Mesendoderm (in vitro differentiated cells): ENCODE results near the gene TXN.

Experiments used
- DNase-seq: peaks from one replicate; pipeline ENCODE4 v3.0.0; 2013
- H2AK5ac ChIP-seq: 2 replicates; pipeline ENCODE4 v1.6.1; 2013; ENCODE audit warnings: low read length, inconsistent platforms
- H2BK120ac ChIP-seq: 2 replicates; pipeline ENCODE4 v1.6.1; 2013; ENCODE audit warnings: low read depth, mild to moderate bottlenecking, low read length, moderate library complexity, mixed read lengths
- H2BK15ac ChIP-seq: replicated peaks from 2 replicates; pipeline ENCODE4 v1.6.1; 2013; ENCODE audit warnings: low read depth, mild to moderate bottlenecking, moderate library complexity
- H2BK5ac ChIP-seq: 2 replicates; pipeline ENCODE4 v1.6.1; 2013; ENCODE audit warnings: low read length, inconsistent platforms
- H3K18ac ChIP-seq: 2 replicates; pipeline ENCODE4 v1.6.1; 2013; ENCODE audit warnings: mild to moderate bottlenecking, low read length, mixed read lengths
- H3K23ac ChIP-seq: one replicate; pipeline ENCODE4 v1.6.1; 2013; ENCODE audit warnings: low read length
- H3K27ac ChIP-seq: 2 replicates; pipeline ENCODE4 v1.5.1; 2013; ENCODE audit warnings: low read depth, mild to moderate bottlenecking, inconsistent platforms, low read length, moderate library complexity
- H3K27me3 ChIP-seq: 2 replicates; pipeline ENCODE4 v1.6.1; 2013; ENCODE audit warnings: low read length, control low read depth, mild to moderate bottlenecking, inconsistent platforms; ENCODE audit not compliant: insufficient read depth, poor library complexity
- H3K36me3 ChIP-seq: 2 replicates; pipeline ENCODE4 v1.6.1; 2013; ENCODE audit warnings: low read length, inconsistent platforms; ENCODE audit not compliant: control insufficient read depth, insufficient read depth
- H3K4ac ChIP-seq: one replicate; pipeline ENCODE4 v1.6.1; 2013; ENCODE audit warnings: low read depth, mild to moderate bottlenecking, low read length, moderate library complexity
- H3K4me1 ChIP-seq: 2 replicates; pipeline ENCODE4 v1.6.1; 2013; ENCODE audit warnings: low read depth, low read length, inconsistent platforms; ENCODE audit not compliant: control insufficient read depth
- H3K4me2 ChIP-seq: 2 replicates; pipeline ENCODE4 v1.6.1; 2013; ENCODE audit warnings: low read length
- H3K4me3 ChIP-seq: 2 replicates; pipeline ENCODE4 v1.5.1; 2013; ENCODE audit warnings: mild to moderate bottlenecking, low read length
- H3K56ac ChIP-seq: one replicate; pipeline ENCODE4 v1.6.1; 2013; ENCODE audit warnings: low read length
- H3K79me1 ChIP-seq: 2 replicates; pipeline ENCODE4 v1.6.1; 2013; ENCODE audit warnings: low read length, inconsistent platforms
- H3K79me2 ChIP-seq: 2 replicates; pipeline ENCODE4 v1.6.1; 2013; ENCODE audit warnings: mild to moderate bottlenecking, low read length; ENCODE audit not compliant: control insufficient read depth, insufficient read depth
- H3K9ac ChIP-seq: 2 replicates; pipeline ENCODE4 v1.6.1; 2013; ENCODE audit warnings: low read length, inconsistent platforms
- H4K5ac ChIP-seq: one replicate; pipeline ENCODE4 v1.6.1; 2013; ENCODE audit warnings: low read length
- H4K8ac ChIP-seq: one replicate; pipeline ENCODE4 v1.6.1; 2013; ENCODE audit warnings: low read depth, mild to moderate bottlenecking, control low read depth, low read length, moderate library complexity
- WGBS: extraction: QIAGEN DNeasy Blood & Tissue Kit; methylation state at CpG from one replicate; pipeline ENCODE4 v1.1.7; 2013; ENCODE audit warnings: low lambda C conversion rate, missing lambda C conversion rate; ENCODE audit not compliant: insufficient coverage; ENCODE audit errors: extremely low coverage; 5-methylcytosine and 5-hydroxymethylcytosine counted together

TXN gene

GRCh38 chr9:110261632-110262031, 5.3 kb upstream of the TXN start:
- Histone ChIP-seq H3K79me1 (no peaks in the 10 kb centered on the region), H4K5ac (no peak overlapping the region), H3K4me1 (peaks cover 2% of the 10 kb centered on the region), H2BK120ac (no peak overlapping the region), H2AK5ac (no peak overlapping the region), H3K9ac (no peak overlapping the region), H2BK5ac (no peak overlapping the region), H3K4me3 (no peak overlapping the region), H3K27me3 (no peaks in the 10 kb centered on the region), H3K23ac (no peak overlapping the region), H3K4ac (no peak overlapping the region), H3K79me2 (no peaks in the 10 kb centered on the region), H2BK15ac (no peak overlapping the region), H4K8ac (no peak overlapping the region), H3K27ac (no peak overlapping the region), H3K56ac (no peak overlapping the region), H3K36me3 (no peaks in the 10 kb centered on the region), H3K18ac (no peak overlapping the region), H3K4me2 (no peak overlapping the region)
- no CpG with 5 or more reads among the region's 5 CpGs for WGBS
- DNase-seq = no peak

GRCh38 chr9:110260911-110261310, 4.6 kb upstream of the TXN start:
- Histone ChIP-seq H3K18ac (no peak overlapping the region), H3K79me2 (peaks cover 3% of the 10 kb centered on the region), H3K56ac (no peak overlapping the region), H2BK15ac (no peak overlapping the region), H3K4me1 (peaks cover 2% of the 10 kb centered on the region), H3K79me1 (no peaks in the 10 kb centered on the region), H3K23ac (no peak overlapping the region), H2BK120ac (no peak overlapping the region), H3K36me3 (no peaks in the 10 kb centered on the region), H4K5ac (no peak overlapping the region), H3K27ac (no peak overlapping the region), H3K9ac (no peak overlapping the region), H2AK5ac (no peak overlapping the region), H2BK5ac (no peak overlapping the region), H3K4me2 (no peak overlapping the region), H3K4me3 (no peak overlapping the region), H3K4ac (no peak overlapping the region), H3K27me3 (no peaks in the 10 kb centered on the region), H4K8ac (no peak overlapping the region)
- no peak for DNase-seq
- WGBS = no CpG with 5 or more reads among the region's 4 CpGs

- no peak overlapping the region for H4K5ac ChIP-seq
- no peak overlapping the region for H4K8ac ChIP-seq
- H3K79me2 ChIP-seq = peaks cover 16% of the 10 kb centered on the region
- H3K9ac ChIP-seq = no peak overlapping the region
- H2BK120ac ChIP-seq = no peak overlapping the region
- H3K27ac ChIP-seq = no peak overlapping the region
- no peak overlapping the region for H2BK15ac ChIP-seq
- no CpG with 5 or more reads among the region's 2 CpGs for WGBS
- H3K36me3 ChIP-seq = no peaks in the 10 kb centered on the region
- H3K18ac ChIP-seq = no peak overlapping the region
- H2BK5ac ChIP-seq = no peak overlapping the region
- no peak overlapping the region for H2AK5ac ChIP-seq
- H3K4me1 ChIP-seq = peaks cover 3% of the 10 kb centered on the region
- H3K56ac ChIP-seq = no peak overlapping the region
- no peaks in the 10 kb centered on the region for H3K79me1 ChIP-seq
- H3K4me3 ChIP-seq = no peak overlapping the region
- H3K4me2 ChIP-seq = no peak overlapping the region
- H3K4ac ChIP-seq = no peak overlapping the region
- DNase-seq = no peak
- H3K27me3 ChIP-seq = no peaks in the 10 kb centered on the region
- H3K23ac ChIP-seq = no peak overlapping the region
Observed at GRCh38 chr9:110259566-110259965, 3.3 kb upstream of the TXN start.

GRCh38 chr9:110258690-110259091, 2.4 kb upstream of the TXN start:
- Histone ChIP-seq H3K36me3 (no peaks in the 10 kb centered on the region), H2AK5ac (no peak overlapping the region)
- no CpG with 5 or more reads among the region's 3 CpGs for WGBS

GRCh38 chr9:110257956-110258355, 1.6 kb upstream of the TXN start:
- H3K23ac ChIP-seq = no peak overlapping the region
- H2BK5ac ChIP-seq = no peak overlapping the region
- peak overlapping the region; percentile 66 for H3K9ac ChIP-seq
- H3K4me2 ChIP-seq = no peak overlapping the region
- no peak overlapping the region for H4K5ac ChIP-seq
- no peaks in the 10 kb centered on the region for H3K27me3 ChIP-seq
- no peak for DNase-seq
- no peak overlapping the region for H3K56ac ChIP-seq
- H3K36me3 ChIP-seq = no peaks in the 10 kb centered on the region
- H3K27ac ChIP-seq = no peak overlapping the region
- no peaks in the 10 kb centered on the region for H3K79me1 ChIP-seq
- H2BK15ac ChIP-seq = no peak overlapping the region
- WGBS = no CpG with 5 or more reads among the region's 1 CpG
- no peak overlapping the region for H3K4ac ChIP-seq
- peaks cover 32% of the 10 kb centered on the region for H3K79me2 ChIP-seq
- no peak overlapping the region for H3K18ac ChIP-seq
- no peak overlapping the region for H2AK5ac ChIP-seq
- H4K8ac ChIP-seq = no peak overlapping the region
- H2BK120ac ChIP-seq = no peak overlapping the region
- H3K4me3 ChIP-seq = no peak overlapping the region
- peaks cover 4% of the 10 kb centered on the region for H3K4me1 ChIP-seq

More at GRCh38 chr9:110258690-110259091, 2.4 kb upstream of the TXN start:
- Histone ChIP-seq H3K9ac (no peak overlapping the region), H3K27me3 (no peaks in the 10 kb centered on the region), H3K4me3 (no peak overlapping the region), H3K79me1 (no peaks in the 10 kb centered on the region), H2BK120ac (no peak overlapping the region), H3K23ac (no peak overlapping the region), H4K8ac (no peak overlapping the region), H3K4ac (no peak overlapping the region), H2BK15ac (no peak overlapping the region), H3K4me1 (peaks cover 4% of the 10 kb centered on the region), H4K5ac (no peak overlapping the region), H3K4me2 (no peak overlapping the region), H2BK5ac (no peak overlapping the region), H3K79me2 (peaks cover 25% of the 10 kb centered on the region), H3K56ac (no peak overlapping the region), H3K27ac (no peak overlapping the region), H3K18ac (no peak overlapping the region)
- no peak for DNase-seq

- Histone ChIP-seq H3K56ac (peak overlapping the region; percentile 85), H2AK5ac (no peak overlapping the region), H3K4ac (no peak overlapping the region), H3K36me3 (no peaks in the 10 kb centered on the region), H4K8ac (no peak overlapping the region), H2BK15ac (no peak overlapping the region), H3K27me3 (no peaks in the 10 kb centered on the region), H3K18ac (peak overlapping the region; percentile 35), H3K79me1 (no peaks in the 10 kb centered on the region), H3K27ac (peak overlapping the region; percentile 0), H3K79me2 (peaks cover 38% of the 10 kb centered on the region), H2BK5ac (peak overlapping the region; percentile 34), H3K9ac (peak overlapping the region; percentile 66), H3K4me2 (peak overlapping the region; percentile 41), H3K4me3 (peak overlapping the region; percentile 44), H3K23ac (no peak overlapping the region), H4K5ac (no peak overlapping the region), H3K4me1 (peaks cover 4% of the 10 kb centered on the region), H2BK120ac (no peak overlapping the region)
- no CpG with 5 or more reads among the region's 14 CpGs for WGBS
- DNase-seq = peak; percentile 59
Observed at GRCh38 chr9:110257097-110257841, 962 bp upstream of the TXN start.
